DOHH2 (cell line): Measurements from ENCODE around the gene STARD13.

Experiments used
- CTCF ChIP-seq: fragments of 200-600 bp; sonication (generic); IDR thresholded peaks from one replicate; pipeline ENCODE4 v1.5.1; 2014; ENCODE audit warnings: antibody characterized with exemption, mild to moderate bottlenecking, low read depth, low read length; ENCODE audit not compliant: poor library complexity, severe bottlenecking
- EZH2phosphoT487 ChIP-seq: fragments of 200-600 bp; sonication (generic); IDR thresholded peaks from 2 replicates; pipeline ENCODE4 v1.6.1; 2017; ENCODE audit warnings: borderline replicate concordance, mild to moderate bottlenecking, antibody characterized with exemption, low read length, moderate library complexity, mixed read lengths

GRCh38 chr13:33316890-33317289, 31.3 kb upstream of the STARD13 start:
- TF ChIP-seq EZH2phosphoT487, result no peak
- TF ChIP-seq CTCF, result no peak
